ENCODE results near the gene G3BP2.
"Not testable (repeated sequence)": the region's sequence is repeated elsewhere in the genome, so short reads cannot be mapped to it uniquely, and the experiment has no call there.

Gene G3BP2

DNA sequence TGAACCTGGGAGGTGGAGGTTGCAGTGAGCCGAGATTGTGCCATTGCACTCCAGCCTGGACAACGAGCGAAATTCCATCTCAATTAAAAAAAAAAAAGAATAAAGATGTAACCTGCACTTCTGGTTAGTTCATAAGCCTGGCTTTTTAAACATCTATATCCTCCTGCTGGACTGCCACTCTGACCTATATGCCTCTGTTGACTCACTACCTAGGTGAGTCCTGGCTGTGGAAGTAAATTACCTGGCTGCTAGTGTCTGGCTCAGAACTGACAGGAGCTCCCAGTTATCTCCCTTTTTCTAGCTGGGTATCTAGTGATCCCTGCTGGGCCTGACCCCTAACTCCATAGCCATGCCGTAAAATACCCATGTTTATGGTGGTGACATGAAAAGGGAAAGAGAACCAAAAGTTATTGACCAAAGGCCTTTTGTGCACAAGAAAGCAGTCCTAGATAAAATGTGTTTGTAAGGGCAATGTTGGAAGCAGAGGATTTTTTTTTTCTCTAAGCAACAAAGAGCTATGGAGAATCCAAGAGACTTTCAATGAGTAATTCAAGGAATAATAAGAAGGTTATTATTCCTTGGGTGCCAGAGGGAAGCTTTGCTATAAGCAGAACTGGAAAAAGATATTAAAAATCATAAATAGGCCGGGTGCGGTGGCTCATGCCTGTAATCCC lies 10.4 kb upstream of the G3BP2 start:
- DNase-seq, result no peak

DNA sequence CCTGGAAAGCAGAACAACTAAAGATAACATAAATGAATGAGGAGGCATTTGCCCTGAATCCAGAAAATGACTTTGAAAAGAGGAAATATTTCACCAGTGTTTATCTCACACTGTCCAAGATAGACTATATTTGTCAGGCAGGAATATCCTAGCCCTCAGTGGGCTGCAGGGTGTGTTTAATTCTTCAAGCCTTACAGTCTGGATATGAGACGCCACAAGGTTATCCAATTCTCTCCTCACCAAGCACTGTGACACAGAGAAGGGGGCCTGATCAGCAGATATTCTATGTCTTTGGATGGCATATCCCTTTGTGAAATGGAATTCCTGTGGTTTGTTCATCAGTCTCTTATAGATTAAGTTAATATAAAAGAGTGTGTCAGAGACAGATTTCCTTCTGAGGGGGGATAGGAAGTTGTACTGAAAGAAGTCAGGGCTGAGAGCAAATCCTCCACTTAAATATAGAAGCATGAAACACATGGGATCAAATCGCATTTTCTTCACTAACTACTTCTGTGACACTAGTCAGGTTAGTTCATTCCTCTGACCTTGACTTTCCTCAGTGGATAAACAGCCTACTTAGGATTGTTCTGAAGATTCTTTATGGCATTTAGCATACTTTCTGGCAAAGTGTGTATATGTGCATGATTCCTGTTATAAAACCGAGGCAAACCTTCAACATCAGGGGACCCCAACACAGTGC lies 6.8 kb upstream of the G3BP2 start:
- DNase-seq, result no peak

DNA sequence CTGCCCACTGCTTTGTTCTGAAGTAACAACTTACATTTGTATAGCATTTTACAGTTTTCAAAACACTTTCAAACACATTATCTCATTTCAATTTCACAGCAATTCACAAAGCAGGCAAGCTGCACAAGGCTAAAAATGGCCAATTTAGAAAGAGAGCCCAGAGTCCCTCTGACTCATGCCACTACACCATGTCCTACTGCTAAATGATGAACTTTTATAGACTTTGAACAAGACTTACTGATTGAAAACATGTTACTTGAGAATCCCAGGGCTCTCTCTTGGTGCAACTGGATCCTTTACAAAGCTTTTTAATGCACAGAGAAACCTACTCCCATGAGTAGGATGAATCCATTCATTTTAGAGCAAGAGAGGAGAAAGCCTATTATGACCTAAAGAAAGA lies 5.8 kb upstream of the G3BP2 start:
- DNase-seq, result no peak

DNA sequence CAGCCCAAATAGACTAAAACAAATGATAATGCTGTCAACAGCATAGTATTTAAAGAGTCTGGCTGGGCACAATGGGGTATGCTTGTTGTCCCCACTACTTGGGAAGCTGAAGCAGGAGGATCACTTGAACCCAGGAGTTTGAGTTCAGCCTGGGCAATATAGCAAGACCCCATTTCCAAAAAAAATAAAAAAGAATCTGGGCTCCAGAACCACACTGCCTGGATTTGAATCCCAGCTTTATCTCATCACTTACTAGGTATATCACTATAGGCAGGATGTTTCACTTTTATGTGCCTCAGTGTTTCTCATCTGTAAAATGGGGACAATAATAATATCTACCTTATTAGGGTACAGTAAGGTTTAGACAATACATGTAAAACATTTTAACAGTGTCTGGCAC lies 5.3 kb upstream of the G3BP2 start:
- no peak for DNase-seq

- no peak for DNase-seq
Measured at GRCh38 chr4:75675004-75675531, 1.9 kb upstream of the G3BP2 start.

GRCh38 chr4:75673959-75674328 lies 733 bp upstream of the G3BP2 start:
- DNase-seq, result no peak

- DNase-seq, result peak; percentile 26
Measured at GRCh38 chr4:75672461-75673026, 667 bp downstream of the G3BP2 start.

GRCh38 chr4:75671802-75672421 lies 1.3 kb downstream of the G3BP2 start:
- no peak for DNase-seq

DNA sequence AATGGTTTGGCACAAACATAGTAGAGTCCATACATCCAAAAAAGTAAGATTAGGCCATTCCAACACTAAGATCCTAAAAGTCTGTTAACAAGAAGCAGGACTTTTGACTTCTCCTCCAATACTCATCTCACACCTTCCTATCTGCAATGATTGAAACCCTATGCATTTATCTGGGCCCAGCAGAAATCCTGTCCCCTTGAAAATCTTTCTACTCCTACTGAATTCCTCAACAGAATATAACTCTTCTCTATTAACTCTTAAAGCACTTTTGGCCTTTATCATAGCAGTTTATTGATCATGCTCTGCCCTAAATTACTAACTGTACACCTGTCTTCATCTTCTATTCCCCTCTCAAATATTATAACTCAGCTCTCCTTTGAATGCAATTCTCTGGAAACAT lies 4.6 kb downstream of the G3BP2 start:
- no peak for DNase-seq

- DNase-seq, result not testable (repeated sequence)
Measured at GRCh38 chr4:75667636-75668035, 5.6 kb downstream of the G3BP2 start.

GRCh38 chr4:75666299-75666698 lies 6.9 kb downstream of the G3BP2 start:
- no peak for DNase-seq

- not testable (repeated sequence) for DNase-seq
Measured at GRCh38 chr4:75664604-75665003, 8.6 kb downstream of the G3BP2 start.

DNA sequence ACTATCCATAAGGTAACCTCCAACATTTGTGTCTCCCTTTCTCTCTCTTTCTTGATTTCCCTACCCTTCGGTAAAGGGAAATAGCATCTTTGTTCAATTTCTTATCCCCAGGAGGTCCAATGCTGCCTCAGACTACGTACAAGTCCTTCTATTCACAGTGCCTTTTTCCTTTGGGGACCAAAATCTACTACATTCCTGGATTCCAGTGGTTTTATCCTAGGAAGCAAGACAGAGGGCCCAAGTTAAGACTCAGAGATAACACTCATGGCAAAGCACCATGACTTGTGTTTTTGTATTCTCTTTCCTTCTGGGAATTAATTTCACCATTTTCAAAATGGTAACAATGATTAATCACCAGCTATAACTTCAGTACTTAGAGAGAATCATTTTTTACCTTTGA lies 10.6 kb downstream of the G3BP2 start:
- DNase-seq, result no peak

DNA sequence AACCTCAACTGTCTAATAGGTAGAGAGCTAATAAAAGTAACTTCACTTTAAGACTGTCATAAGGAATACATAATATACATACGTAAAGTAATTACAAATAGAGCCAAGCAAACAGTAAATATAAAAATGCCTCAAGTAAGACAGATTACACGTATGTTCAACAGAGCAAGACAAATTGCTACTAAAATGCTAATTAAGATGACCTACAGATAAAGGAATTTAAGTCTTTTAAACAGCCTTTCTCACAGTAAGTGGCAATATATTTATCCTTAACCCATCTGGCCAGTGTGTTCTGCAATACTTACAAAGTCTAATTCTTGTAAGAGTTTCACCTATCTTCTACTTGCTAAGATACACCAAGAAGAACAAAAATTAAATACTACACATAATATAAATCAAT lies 12.7 kb downstream of the G3BP2 start:
- DNase-seq, result no peak

GRCh38 chr4:75659512-75660031 lies 13.6 kb downstream of the G3BP2 start:
- DNase-seq, result no peak

DNA sequence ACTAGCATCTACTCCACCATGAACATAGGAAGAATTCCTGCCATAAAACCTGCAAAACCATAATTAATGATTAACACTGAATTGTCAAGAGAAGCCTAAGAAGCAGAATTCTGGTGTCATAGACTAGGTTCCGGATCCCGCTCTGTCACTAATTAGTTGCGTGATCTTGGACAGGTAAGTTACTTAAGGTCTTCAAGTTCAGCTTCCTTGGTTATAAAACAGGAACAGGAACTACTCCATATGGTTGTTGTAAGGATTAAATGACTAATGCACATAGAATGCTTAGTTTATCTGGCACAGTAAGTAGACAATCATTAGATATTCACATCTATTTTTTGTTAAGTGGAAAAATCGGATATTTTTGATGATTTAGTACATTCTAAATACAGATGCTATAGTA lies 14.3 kb downstream of the G3BP2 start:
- no peak for DNase-seq

GRCh38 chr4:75655562-75655961 lies 17.6 kb downstream of the G3BP2 start:
- DNase-seq, result no peak

DNA sequence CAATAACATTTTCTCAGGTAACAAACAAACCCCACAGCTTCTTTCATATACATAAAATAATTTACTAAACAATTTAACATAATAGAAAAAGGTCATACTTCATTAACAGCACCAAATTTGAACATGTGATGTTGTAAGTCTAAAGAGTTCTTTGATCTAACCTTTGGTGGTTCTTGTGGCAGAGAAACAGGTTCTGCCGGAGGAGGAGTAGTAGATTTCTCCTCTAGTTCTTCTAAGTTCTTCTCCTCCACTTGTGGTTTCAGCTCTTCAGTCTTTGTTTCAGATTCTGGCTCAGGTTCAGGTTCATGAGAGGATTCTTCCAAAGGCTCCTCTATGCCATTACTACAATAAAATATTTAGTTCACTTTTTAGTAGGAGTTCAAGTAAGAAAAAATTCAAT lies 18.3 kb downstream of the G3BP2 start:
- DNase-seq, result no peak

- DNase-seq, result no peak
Measured at GRCh38 chr4:75653845-75654503, 19.2 kb downstream of the G3BP2 start.

GRCh38 chr4:75644095-75644494 lies 29.1 kb downstream of the G3BP2 start:
- no peak for DNase-seq

DNA sequence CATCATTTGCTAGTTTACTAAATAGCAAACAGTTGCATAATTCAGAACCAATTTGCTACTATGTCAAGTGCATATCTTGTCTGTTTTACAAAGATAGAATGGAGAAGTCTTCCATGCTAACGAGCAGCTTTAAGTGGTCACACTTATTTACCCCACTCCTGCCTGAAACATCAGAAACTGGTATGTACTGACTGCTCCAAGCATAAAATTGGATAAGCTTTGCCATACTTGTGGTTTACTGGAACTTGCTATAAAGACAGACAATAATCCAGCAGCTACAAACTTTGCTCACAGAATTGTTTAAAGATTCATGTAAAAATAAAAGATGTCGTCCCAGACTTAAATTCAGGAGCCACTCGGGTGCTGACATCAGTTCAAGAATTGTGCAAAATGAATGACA lies 29.6 kb downstream of the G3BP2 start:
- no peak for DNase-seq

- DNase-seq, result no peak
Measured at GRCh38 chr4:75639124-75639695, 34.0 kb downstream of the G3BP2 start.

DNA sequence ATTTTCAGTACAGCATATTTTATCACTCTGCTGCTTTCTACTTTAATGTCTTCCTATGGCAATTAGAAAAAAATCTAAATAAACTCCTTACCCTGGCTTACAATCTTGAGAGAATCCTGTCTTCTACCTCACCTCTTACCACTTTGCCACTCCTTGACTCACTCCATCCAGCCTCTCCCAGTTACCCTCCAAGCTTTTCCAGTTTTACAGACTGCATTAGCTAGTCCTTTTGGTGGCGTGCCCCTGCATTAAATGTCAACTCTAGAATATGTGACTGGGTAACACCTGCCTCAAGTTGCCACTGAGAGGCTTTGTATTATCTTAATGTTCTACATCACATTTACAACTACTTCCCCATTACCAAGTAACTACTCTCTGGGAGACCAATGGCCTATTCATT lies 35.4 kb downstream of the G3BP2 start:
- DNase-seq, result no peak

All from NCI-H1105 (cell line).